ENCODE results near the gene SLF2. TPM values are rescaled to one million over a fixed set of nuclear protein-coding genes. Genes with fewer than 3 reads are reported as not detected.

SLF2 gene
- total and polyA plus RNA-seq, 2 of the 13 experiments (the other 11 are each of a cell fraction or from before 2014, with no cell fraction given), result 12.2 to 48.1 TPM

DNA sequence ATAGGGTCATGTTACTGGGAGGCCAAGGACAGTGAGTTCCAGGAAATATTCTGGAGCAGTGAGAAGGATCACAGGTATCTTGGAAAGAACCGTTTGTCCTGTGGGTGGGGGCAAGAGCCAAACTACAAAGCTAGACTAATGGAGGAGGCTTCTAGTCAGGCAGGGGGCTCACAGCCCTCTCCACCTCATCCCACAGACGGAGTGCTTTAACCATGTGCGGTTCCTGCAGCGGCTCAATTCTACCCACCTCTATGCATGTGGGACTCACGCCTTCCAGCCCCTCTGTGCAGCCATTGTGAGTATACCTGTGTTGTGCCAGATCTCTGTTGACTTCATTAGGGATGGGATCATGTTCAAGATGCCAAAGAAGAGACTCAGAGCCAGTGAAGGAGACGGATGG is 64.7 kb downstream of the SLF2 start:
- POLR2A ChIA-PET, result interaction anchor here (1.0 to 1.9 kb wide), 2 partner anchors 8 to 19 kb away, joined by 3 to 8 read pairs; no protein-coding TSS in a partner anchor
- no peak for ATAC-seq
- DNase-seq (ENCODE audit: low spot score), result no peak
- no peak overlapping the region for H3K27ac ChIP-seq (ENCODE audit: extremely low read length, insufficient read depth, low read length)
- no peak overlapping the region for H2AFZ ChIP-seq (ENCODE audit: low read length)
- no peak overlapping the region for H3K4me2 ChIP-seq (ENCODE audit: low read depth, low read length)
- FAIRE-seq, result no peak
- no peak for TF ChIP-seq RFXANK (CRISPR knock-in tag; IDR thresholded peaks at IDR 0.05)
- TF ChIP-seq RBFOX2 (IDR thresholded peaks at IDR 0.05; ENCODE audit: low read depth, low read length), result peak; percentile 41; the same call in 1 of the 2 replicates
- peak; percentile 7; the same call in 1 of the 2 replicates for TF ChIP-seq POLR2AphosphoS5 (IDR thresholded peaks at IDR 0.05; ENCODE audit: low read depth, low read length)
- WGBS (ENCODE audit: low lambda C conversion rate), result 100% methylated on average over 4 of the region's 6 CpGs
- H3K4me3 ChIP-seq (replicated peaks in 1 of 3; ENCODE audit: insufficient read depth in 1 of 3, low read depth in 2 of 3, low read length in 3 of 3), result no peak overlapping the region
- no peak overlapping the region for H3K9ac ChIP-seq (ENCODE audit: insufficient read depth, low read depth, low read length)
- intact Hi-C loops (cut with micrococcal nuclease; ENCODE audit: unreplicated experiment), result no loop called here
- H3K36me3 ChIP-seq (replicated peaks in 1 of 2; ENCODE audit: control insufficient read depth in 1 of 2, insufficient read depth in 2 of 2, low read length in 2 of 2), result peaks cover 41 to 84% of the 10 kb centered on the region in 2 experiments
- no peaks in the 10 kb centered on the region for H3K27me3 ChIP-seq (ENCODE audit: control insufficient read depth in 1 of 2, insufficient read depth in 2 of 2, low read length in 2 of 2)
- H3K9me3 ChIP-seq (ENCODE audit: low read length), result no peaks in the 10 kb centered on the region
- in situ Hi-C loops (cut with HindIII; ENCODE audit: extremely low pct_ligation_motif_present, low pct_unique_long_range_greater_than_20kb), result no loop called here
- CTCF ChIA-PET (ENCODE audit: low intra/inter-chr PET ratio, low total read pairs), result no interaction called here
- no peaks in the 10 kb centered on the region for H4K20me1 ChIP-seq (ENCODE audit: insufficient read depth, low read length)
- peaks cover 31% of the 10 kb centered on the region for H3K4me1 ChIP-seq (ENCODE audit: insufficient read depth, low read length)
- BruUV-seq (replicated peaks), result no TSS peak
- peaks cover 19% of the 10 kb centered on the region for H3K79me2 ChIP-seq (ENCODE audit: insufficient read depth, low read length)

DNA sequence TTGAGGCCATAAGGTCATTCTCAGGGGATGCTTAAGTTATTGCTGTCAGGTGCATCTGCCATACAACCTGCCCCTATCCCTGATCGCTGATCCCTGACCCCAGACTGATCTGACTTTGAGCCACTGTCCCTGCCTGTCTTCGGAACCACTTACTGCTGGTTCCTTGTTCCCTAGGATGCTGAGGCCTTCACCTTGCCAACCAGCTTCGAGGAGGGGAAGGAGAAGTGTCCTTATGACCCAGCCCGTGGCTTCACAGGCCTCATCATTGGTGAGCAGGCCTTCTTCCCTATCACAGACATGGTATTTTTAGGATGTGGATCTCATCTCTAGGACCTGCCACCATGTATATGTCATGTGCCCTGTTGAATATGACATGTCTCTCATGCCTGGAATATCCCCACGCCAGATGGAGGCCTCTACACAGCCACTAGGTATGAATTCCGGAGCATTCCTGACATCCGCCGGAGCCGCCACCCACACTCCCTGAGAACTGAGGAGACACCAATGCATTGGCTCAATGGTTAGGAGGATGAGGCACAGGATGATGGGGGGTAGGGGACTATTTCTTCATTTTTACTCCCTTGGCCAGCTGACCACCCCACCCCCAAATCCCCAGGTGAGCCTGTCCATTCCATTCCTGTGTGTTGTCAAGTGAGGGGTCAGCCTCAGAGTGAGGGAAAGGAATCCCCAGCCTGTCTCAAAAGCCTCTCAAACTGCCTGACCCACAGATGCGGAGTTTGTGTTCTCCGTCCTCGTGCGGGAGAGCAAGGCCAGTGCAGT is 65.5 kb downstream of the SLF2 start:
- no peaks in the 10 kb centered on the region for H4K20me1 ChIP-seq (ENCODE audit: insufficient read depth, low read length)
- in situ Hi-C loops (cut with HindIII; ENCODE audit: extremely low pct_ligation_motif_present, low pct_unique_long_range_greater_than_20kb), result no loop called here
- FAIRE-seq (no peak), ATAC-seq (no peak), DNase-seq (ENCODE audit: low spot score) (no peak)
- peaks cover 11% of the 10 kb centered on the region for H3K79me2 ChIP-seq (ENCODE audit: insufficient read depth, low read length)
- no TSS peak for BruUV-seq (replicated peaks)
- no peak overlapping the region for H3K9ac ChIP-seq (ENCODE audit: insufficient read depth, low read depth, low read length)
- H3K27ac ChIP-seq (ENCODE audit: extremely low read length, insufficient read depth, low read length), result no peak overlapping the region
- no peak overlapping the region for H3K4me3 ChIP-seq (replicated peaks in 1 of 3; ENCODE audit: insufficient read depth in 1 of 3, low read depth in 2 of 3, low read length in 3 of 3)
- ChIA-PET CTCF (ENCODE audit: low intra/inter-chr PET ratio, low total read pairs) (no interaction called here), POLR2A (interaction anchor here (1.7 kb wide), 1 partner anchor 20 kb away, joined by 3 read pairs; no protein-coding TSS in a partner anchor)
- no peaks in the 10 kb centered on the region for H3K27me3 ChIP-seq (ENCODE audit: control insufficient read depth in 1 of 2, insufficient read depth in 2 of 2, low read length in 2 of 2)
- no peak overlapping the region for H2AFZ ChIP-seq (ENCODE audit: low read length)
- no peak overlapping the region for H3K4me2 ChIP-seq (ENCODE audit: low read depth, low read length)
- intact Hi-C loops (cut with micrococcal nuclease; ENCODE audit: unreplicated experiment), result no loop called here
- H3K9me3 ChIP-seq (ENCODE audit: low read length), result no peaks in the 10 kb centered on the region
- 95% methylated on average over 13 of the region's 13 CpGs for WGBS (ENCODE audit: low lambda C conversion rate)
- H3K4me1 ChIP-seq (ENCODE audit: insufficient read depth, low read length), result peaks cover 22% of the 10 kb centered on the region
- peaks cover 38 to 84% of the 10 kb centered on the region in 2 experiments for H3K36me3 ChIP-seq (replicated peaks in 1 of 2; ENCODE audit: control insufficient read depth in 1 of 2, insufficient read depth in 2 of 2, low read length in 2 of 2)
- TF ChIP-seq RFXAP (CRISPR knock-in tag; IDR thresholded peaks at IDR 0.05; ENCODE audit: borderline replicate concordance) (no peak), RBFOX2 (IDR thresholded peaks at IDR 0.05; ENCODE audit: low read depth, low read length) (0 out of 2 replicates have a peak, but pooled peaks have one; percentile 35), ZNF225 (CRISPR knock-in tag; IDR thresholded peaks at IDR 0.05) (no peak), ZNF614 (CRISPR knock-in tag; IDR thresholded peaks at IDR 0.05; ENCODE audit: borderline replicate concordance) (no peak), JARID2 (CRISPR knock-in tag; IDR thresholded peaks at IDR 0.05; ENCODE audit: insufficient replicate concordance) (no peak), POLR2AphosphoS5 (IDR thresholded peaks at IDR 0.05; ENCODE audit: low read depth, low read length) (peak; percentile 9; the same call in 1 of the 2 replicates)
- TF ChIP-seq, protein P1, sequence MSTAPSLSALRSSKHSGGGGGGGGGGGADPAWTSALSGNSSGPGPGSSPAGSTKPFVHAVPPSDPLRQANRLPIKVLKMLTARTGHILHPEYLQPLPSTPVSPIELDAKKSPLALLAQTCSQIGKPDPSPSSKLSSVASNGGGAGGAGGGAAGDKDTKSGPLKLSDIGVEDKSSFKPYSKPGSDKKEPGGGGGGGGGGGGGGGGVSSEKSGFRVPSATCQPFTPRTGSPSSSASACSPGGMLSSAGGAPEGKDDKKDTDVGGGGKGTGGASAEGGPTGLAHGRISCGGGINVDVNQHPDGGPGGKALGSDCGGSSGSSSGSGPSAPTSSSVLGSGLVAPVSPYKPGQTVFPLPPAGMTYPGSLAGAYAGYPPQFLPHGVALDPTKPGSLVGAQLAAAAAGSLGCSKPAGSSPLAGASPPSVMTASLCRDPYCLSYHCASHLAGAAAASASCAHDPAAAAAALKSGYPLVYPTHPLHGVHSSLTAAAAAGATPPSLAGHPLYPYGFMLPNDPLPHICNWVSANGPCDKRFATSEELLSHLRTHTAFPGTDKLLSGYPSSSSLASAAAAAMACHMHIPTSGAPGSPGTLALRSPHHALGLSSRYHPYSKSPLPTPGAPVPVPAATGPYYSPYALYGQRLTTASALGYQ (CRISPR knock-in tag; IDR thresholded peaks at IDR 0.05), result no peak
- TF ChIP-seq, protein P2, sequence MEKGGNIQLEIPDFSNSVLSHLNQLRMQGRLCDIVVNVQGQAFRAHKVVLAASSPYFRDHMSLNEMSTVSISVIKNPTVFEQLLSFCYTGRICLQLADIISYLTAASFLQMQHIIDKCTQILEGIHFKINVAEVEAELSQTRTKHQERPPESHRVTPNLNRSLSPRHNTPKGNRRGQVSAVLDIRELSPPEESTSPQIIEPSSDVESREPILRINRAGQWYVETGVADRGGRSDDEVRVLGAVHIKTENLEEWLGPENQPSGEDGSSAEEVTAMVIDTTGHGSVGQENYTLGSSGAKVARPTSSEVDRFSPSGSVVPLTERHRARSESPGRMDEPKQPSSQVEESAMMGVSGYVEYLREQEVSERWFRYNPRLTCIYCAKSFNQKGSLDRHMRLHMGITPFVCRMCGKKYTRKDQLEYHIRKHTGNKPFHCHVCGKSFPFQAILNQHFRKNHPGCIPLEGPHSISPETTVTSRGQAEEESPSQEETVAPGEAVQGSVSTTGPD (CRISPR knock-in tag; IDR thresholded peaks at IDR 0.05), result no peak
- TF ChIP-seq, protein P3, sequence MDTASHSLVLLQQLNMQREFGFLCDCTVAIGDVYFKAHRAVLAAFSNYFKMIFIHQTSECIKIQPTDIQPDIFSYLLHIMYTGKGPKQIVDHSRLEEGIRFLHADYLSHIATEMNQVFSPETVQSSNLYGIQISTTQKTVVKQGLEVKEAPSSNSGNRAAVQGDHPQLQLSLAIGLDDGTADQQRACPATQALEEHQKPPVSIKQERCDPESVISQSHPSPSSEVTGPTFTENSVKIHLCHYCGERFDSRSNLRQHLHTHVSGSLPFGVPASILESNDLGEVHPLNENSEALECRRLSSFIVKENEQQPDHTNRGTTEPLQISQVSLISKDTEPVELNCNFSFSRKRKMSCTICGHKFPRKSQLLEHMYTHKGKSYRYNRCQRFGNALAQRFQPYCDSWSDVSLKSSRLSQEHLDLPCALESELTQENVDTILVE (CRISPR knock-in tag; IDR thresholded peaks at IDR 0.05), result no peak
- TF ChIP-seq, protein P4, sequence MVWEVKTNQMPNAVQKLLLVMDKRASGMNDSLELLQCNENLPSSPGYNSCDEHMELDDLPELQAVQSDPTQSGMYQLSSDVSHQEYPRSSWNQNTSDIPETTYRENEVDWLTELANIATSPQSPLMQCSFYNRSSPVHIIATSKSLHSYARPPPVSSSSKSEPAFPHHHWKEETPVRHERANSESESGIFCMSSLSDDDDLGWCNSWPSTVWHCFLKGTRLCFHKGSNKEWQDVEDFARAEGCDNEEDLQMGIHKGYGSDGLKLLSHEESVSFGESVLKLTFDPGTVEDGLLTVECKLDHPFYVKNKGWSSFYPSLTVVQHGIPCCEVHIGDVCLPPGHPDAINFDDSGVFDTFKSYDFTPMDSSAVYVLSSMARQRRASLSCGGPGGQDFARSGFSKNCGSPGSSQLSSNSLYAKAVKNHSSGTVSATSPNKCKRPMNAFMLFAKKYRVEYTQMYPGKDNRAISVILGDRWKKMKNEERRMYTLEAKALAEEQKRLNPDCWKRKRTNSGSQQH (CRISPR knock-in tag; IDR thresholded peaks at IDR 0.05; ENCODE audit: low read depth), result no peak

All from HepG2 (cell line).